ENCODE data around the gene BRWD1. TPM values are rescaled to one million over a fixed set of nuclear protein-coding genes. Genes with fewer than 3 reads are reported as not detected.

The BRWD1 gene
- total and polyA plus RNA-seq, 2 of the 13 experiments (the other 11 are each of a cell fraction or from before 2014, with no cell fraction given), result 13.9 to 28.0 TPM

GRCh38 chr21:39183272-39184049 lies 130.0 kb downstream of the BRWD1 start, which contains the start of gene PSMG1 (continued):
- TF ChIP-seq ZIK1 (CRISPR knock-in tag; IDR thresholded peaks at IDR 0.05; ENCODE audit: borderline replicate concordance, low read depth) (peak; percentile 27; the same call in 1 of the 2 replicates), ATAD3A (CRISPR knock-in tag; IDR thresholded peaks at IDR 0.05) (no peak), HMG20A (CRISPR knock-in tag; IDR thresholded peaks at IDR 0.05; ENCODE audit: borderline replicate concordance) (no peak), ZSCAN31 (CRISPR knock-in tag; IDR thresholded peaks at IDR 0.05; ENCODE audit: low read depth) (peak; percentile 37), ZBTB44 (CRISPR knock-in tag; IDR thresholded peaks at IDR 0.05) (no peak), ZNF501 (CRISPR knock-in tag; IDR thresholded peaks at IDR 0.05) (peak; percentile 93), ZMAT3 (CRISPR knock-in tag; conservative IDR thresholded peaks at IDR 0.05) (peak; percentile 81; the same call in 1 of the 2 replicates), NFRKB (IDR thresholded peaks at IDR 0.05) (no peak), PRDM4 (CRISPR knock-in tag; IDR thresholded peaks at IDR 0.05; ENCODE audit: borderline replicate concordance) (no peak), ZSCAN22 (CRISPR knock-in tag; IDR thresholded peaks at IDR 0.05) (0 out of 2 replicates have a peak, but pooled peaks have one; percentile 61), ZNF513 (CRISPR knock-in tag; conservative IDR thresholded peaks at IDR 0.05) (no peak), ZGPAT (CRISPR knock-in tag; IDR thresholded peaks at IDR 0.05) (peak; percentile 81), ZNF3 (CRISPR knock-in tag; IDR thresholded peaks at IDR 0.05) (0 out of 2 replicates have a peak, but pooled peaks have one; percentile 17), NFYC (CRISPR knock-in tag; IDR thresholded peaks at IDR 0.05) (no peak; the same call in 1 of the 2 replicates), CAMTA2 (CRISPR knock-in tag; IDR thresholded peaks at IDR 0.05; ENCODE audit: borderline replicate concordance) (peak; percentile 96; the same call in 1 of the 2 replicates), CERS6 (CRISPR knock-in tag; IDR thresholded peaks at IDR 0.05) (no peak), FOXA1 (IDR thresholded peaks at IDR 0.05) (no peak), FOXA1 (CRISPR knock-in tag; IDR thresholded peaks at IDR 0.05) (peak; percentile 15; the same call in 1 of the 2 replicates), ZNF276 (CRISPR knock-in tag; IDR thresholded peaks at IDR 0.05; ENCODE audit: low read depth) (peak; percentile 89)
